WTC11 (cell line): ENCODE data around the gene MDK. TPM values are rescaled to one million over a fixed set of nuclear protein-coding genes. Genes with fewer than 3 reads are reported as not detected.

Source experiments
- ATAC-seq: fragments of 200-7000 bp; cut with Tn5 transposase; 2 replicates; pipeline ENCODE4 v1.10.0; 2021; ENCODE audit warnings: mild to moderate bottlenecking, moderate library complexity
- CTCF ChIA-PET: fragments of 300-600 bp; sonication (Branson Sonifier 250); formaldehyde crosslinking; loops from one replicate; lab custom pipeline; 2021; ENCODE audit warnings: antibody characterized with exemption; lab: Charles Lee
- POLR2A ChIA-PET: fragments of 350-600 bp; sonication (Branson Sonifier 250); formaldehyde crosslinking; loops from one replicate; lab custom pipeline; 2021; ENCODE audit warnings: antibody characterized with exemption; lab: Charles Lee
- DNase-seq: peaks from one replicate; pipeline ENCODE4 v3.0.0; 2021; ENCODE audit warnings: low spot score
- H3K27ac Mint-ChIP-seq: 2 replicates; pipeline ENCODE4 v1.8.0; 2021; ENCODE audit warnings: mixed read lengths
- H3K27me3 Mint-ChIP-seq: 2 replicates; pipeline ENCODE4 v1.8.0; 2021; ENCODE audit warnings: low read depth, mild to moderate bottlenecking, moderate library complexity, mixed read lengths
- H3K36me3 Mint-ChIP-seq: 2 replicates; pipeline ENCODE4 v1.8.0; 2021; ENCODE audit warnings: mixed read lengths
- H3K4me1 Mint-ChIP-seq: 2 replicates; pipeline ENCODE4 v1.8.0; 2022; ENCODE audit warnings: mixed read lengths
- H3K4me3 Mint-ChIP-seq: 2 replicates; pipeline ENCODE4 v1.8.0; 2021; ENCODE audit warnings: mild to moderate bottlenecking, moderate library complexity, mixed read lengths
- H3K9me3 Mint-ChIP-seq: 2 replicates; pipeline ENCODE4 v1.8.0; 2021; ENCODE audit warnings: mixed read lengths
- AFF4 ChIP-seq: sonication (generic); formaldehyde crosslinking; IDR thresholded peaks from 2 replicates; pipeline ENCODE4 v1.8.1; 2023; ENCODE audit warnings: mild to moderate bottlenecking, missing genetic modification reagents, borderline replicate concordance
- CDX4 ChIP-seq: fragments of 250-450 bp; sonication (Bioruptor Pico); IDR thresholded peaks from 2 replicates; pipeline ENCODE4 v1.9.0; 2021; ENCODE audit warnings: moderate library complexity, mild to moderate bottlenecking, inconsistent platforms, borderline replicate concordance
- CREB1 ChIP-seq: sonication (generic); formaldehyde crosslinking; IDR thresholded peaks from 2 replicates; pipeline ENCODE4 v1.8.0; 2023; ENCODE audit warnings: mild to moderate bottlenecking, missing genetic modification reagents
- ELF4 ChIP-seq: sonication (generic); formaldehyde crosslinking; IDR thresholded peaks from 2 replicates; pipeline ENCODE4 v1.8.1; 2022; ENCODE audit warnings: low read depth, mild to moderate bottlenecking, moderate library complexity, missing genetic modification reagents
- ESRRA ChIP-seq: sonication (generic); formaldehyde crosslinking; IDR thresholded peaks from 2 replicates; pipeline ENCODE4 v1.8.1; 2022; ENCODE audit warnings: mild to moderate bottlenecking, missing genetic modification reagents, borderline replicate concordance
- FOXP4 ChIP-seq: sonication (generic); formaldehyde crosslinking; IDR thresholded peaks from 2 replicates; pipeline ENCODE4 v1.8.0; 2022; ENCODE audit warnings: mild to moderate bottlenecking, missing genetic modification reagents
- HMGA2 ChIP-seq: fragments of 250-450 bp; sonication (Bioruptor Pico); IDR thresholded peaks from 2 replicates; pipeline ENCODE4 v1.4.0; 2021; ENCODE audit warnings: mild to moderate bottlenecking, moderate library complexity
- JUN ChIP-seq: sonication (generic); formaldehyde crosslinking; IDR thresholded peaks from 2 replicates; pipeline ENCODE4 v1.8.0; 2023; ENCODE audit warnings: mild to moderate bottlenecking, missing genetic modification reagents
- MAX ChIP-seq: sonication (generic); formaldehyde crosslinking; IDR thresholded peaks from 2 replicates; pipeline ENCODE4 v1.8.0; 2022; ENCODE audit warnings: mild to moderate bottlenecking, missing genetic modification reagents
- NFATC4 ChIP-seq: fragments of 250-450 bp; sonication (Bioruptor Pico); IDR thresholded peaks from 2 replicates; pipeline ENCODE4 v1.9.0; 2021; ENCODE audit warnings: mild to moderate bottlenecking
- RELA ChIP-seq: sonication (generic); formaldehyde crosslinking; IDR thresholded peaks from 2 replicates; pipeline ENCODE4 v1.8.1; 2022; ENCODE audit warnings: missing genetic modification reagents, mild to moderate bottlenecking, borderline replicate concordance
- RORB ChIP-seq: fragments of 250-450 bp; sonication (Bioruptor Pico); IDR thresholded peaks from 2 replicates; pipeline ENCODE4 v1.9.0; 2021; ENCODE audit warnings: mild to moderate bottlenecking
- SP1 ChIP-seq: sonication (generic); formaldehyde crosslinking; conservative IDR thresholded peaks from 2 replicates; pipeline ENCODE4 v1.8.1; 2022; ENCODE audit warnings: missing genetic modification reagents
- USF1 ChIP-seq: sonication (generic); formaldehyde crosslinking; IDR thresholded peaks from 2 replicates; pipeline ENCODE4 v1.8.0; 2022; ENCODE audit warnings: mild to moderate bottlenecking, missing genetic modification reagents
- ZBTB21 ChIP-seq: sonication (generic); formaldehyde crosslinking; IDR thresholded peaks from 2 replicates; pipeline ENCODE4 v1.8.1; 2023; ENCODE audit warnings: mild to moderate bottlenecking, missing genetic modification reagents, borderline replicate concordance
- ZNF219 ChIP-seq: sonication (generic); formaldehyde crosslinking; IDR thresholded peaks from 2 replicates; pipeline ENCODE4 v1.8.0; 2023; ENCODE audit warnings: missing genetic modification reagents, mild to moderate bottlenecking, borderline replicate concordance
- ZNF396 ChIP-seq: fragments of 250-450 bp; sonication (Bioruptor Pico); IDR thresholded peaks from 2 replicates; pipeline ENCODE4 v1.8.0; 2021; ENCODE audit warnings: mild to moderate bottlenecking, moderate library complexity, borderline replicate concordance
- ZNF416 ChIP-seq: fragments of 250-450 bp; sonication (Bioruptor Pico); IDR thresholded peaks from 2 replicates; pipeline ENCODE4 v1.9.0; 2021; ENCODE audit warnings: mild to moderate bottlenecking, inconsistent platforms
- ZNF512 ChIP-seq: sonication (generic); formaldehyde crosslinking; IDR thresholded peaks from 2 replicates; pipeline ENCODE4 v1.8.1; 2022; ENCODE audit warnings: missing genetic modification reagents, borderline replicate concordance
- ZNF532 ChIP-seq: fragments of 250-450 bp; sonication (Bioruptor Pico); IDR thresholded peaks from 2 replicates; pipeline ENCODE4 v1.9.0; 2021; ENCODE audit warnings: mild to moderate bottlenecking, borderline replicate concordance
- ZNF671 ChIP-seq: fragments of 250-450 bp; sonication (Bioruptor Pico); IDR thresholded peaks from 2 replicates; pipeline ENCODE4 v1.8.0; 2021; ENCODE audit warnings: mild to moderate bottlenecking
- total RNA-seq: library from RNA; stranded (reverse); gene quantifications from 3 replicates; pipeline ENCODE4 v1.2.3, GENCODE V29; 2021

MDK gene
- total RNA-seq, 1 experiment from 2014 or later, result 560 TPM

- peaks cover 4% of the 10 kb centered on the region; the same call in 1 of the 2 replicates for H3K36me3 Mint-ChIP-seq
- DNase-seq (no peak), ATAC-seq (no peak)
- H3K9me3 Mint-ChIP-seq, result no peaks in the 10 kb centered on the region
- no peak overlapping the region for H3K27ac Mint-ChIP-seq
- ChIA-PET POLR2A (no interaction called here), CTCF (interaction anchor here (1.5 to 1.8 kb wide), 3 partner anchors 11 to 108 kb away, joined by 4 to 6 read pairs (median 5); no protein-coding TSS in a partner anchor)
- TF ChIP-seq HMGA2 (no peak), AFF4 (CRISPR knock-in tag) (no peak), ZNF671 (CRISPR knock-in tag) (no peak), RELA (no peak), USF1 (CRISPR knock-in tag) (no peak), ZNF219 (CRISPR knock-in tag) (no peak), FOXP4 (CRISPR knock-in tag) (no peak), ZNF416 (CRISPR knock-in tag) (no peak), CREB1 (CRISPR knock-in tag) (no peak), NFATC4 (CRISPR knock-in tag) (no peak), SP1 (CRISPR knock-in tag) (no peak), ESRRA (no peak), RORB (CRISPR knock-in tag) (no peak), ZNF396 (CRISPR knock-in tag) (no peak)
- no peaks in the 10 kb centered on the region for H3K27me3 Mint-ChIP-seq
- H3K4me3 Mint-ChIP-seq, result no peak overlapping the region
- peaks cover 7% of the 10 kb centered on the region for H3K4me1 Mint-ChIP-seq
Observed at GRCh38 chr11:46421257-46421880, 39.9 kb downstream of the MDK start.

GRCh38 chr11:46422588-46422987 is 41.1 kb downstream of the MDK start:
- Mint-ChIP-seq H3K4me1 (peaks cover 19% of the 10 kb centered on the region), H3K27ac (no peak overlapping the region), H3K4me3 (no peak overlapping the region), H3K9me3 (no peaks in the 10 kb centered on the region), H3K27me3 (no peaks in the 10 kb centered on the region), H3K36me3 (no peaks in the 10 kb centered on the region; the same call in 1 of the 2 replicates)
- CTCF ChIA-PET, result interaction anchor here (0.8 to 1.0 kb wide), 2 partner anchors 13 to 31 kb away, joined by 3 to 4 read pairs; no protein-coding TSS in a partner anchor
- ATAC-seq (no peak), DNase-seq (no peak)
- POLR2A ChIA-PET, result no interaction called here
- TF ChIP-seq JUN (CRISPR knock-in tag) (no peak), RELA (no peak), CDX4 (CRISPR knock-in tag) (no peak), ZBTB21 (CRISPR knock-in tag) (no peak), ZNF512 (CRISPR knock-in tag) (no peak), ELF4 (CRISPR knock-in tag) (no peak), MAX (no peak), ZNF532 (CRISPR knock-in tag) (no peak), USF1 (CRISPR knock-in tag) (no peak)
